Endothelial cell of umbilical vein (primary cell): ENCODE results near the gene C5orf15. TPM values are rescaled to one million over a fixed set of nuclear protein-coding genes. Genes with fewer than 3 reads are reported as not detected.

Source experiments
- BruUV-seq: library from RNA; stranded (reverse); fragments of 400-500 nt; replicated peaks from 2 replicates; lab custom pipeline; 2021; lab: Mats Ljungman, UMichigan
- CTCF ChIA-PET: fragments of 300-600, 350-600 bp; sonication (Branson Sonifier 250); formaldehyde crosslinking; loops from one replicate; lab custom pipeline; 2021; ENCODE audit warnings: antibody characterized with exemption, inconsistent platforms; lab: Charles Lee
- POLR2A ChIA-PET: fragments of 300-600, 350-600 bp; sonication (Branson Sonifier 250); formaldehyde crosslinking; loops from one replicate; lab custom pipeline; 2021; ENCODE audit warnings: antibody characterized with exemption, inconsistent platforms; lab: Charles Lee
- DNase-seq: peaks from one replicate; pipeline ENCODE4 v3.0.0-alpha.2; 2011; ENCODE audit warnings: low read depth, low spot score
- FAIRE-seq: peaks from 2 replicates; lab custom pipeline; 2011; peaks lifted over from hg19 to GRCh38; lab: Jason Lieb, UNC
- H2AFZ ChIP-seq: 2 replicates; pipeline ENCODE4 v1.6.0; 2012; ENCODE audit warnings: low read depth, low read length, control low read depth, inconsistent platforms
- H3K27ac ChIP-seq: 2 replicates; pipeline ENCODE4 v1.5.1; 2011; ENCODE audit warnings: low read depth, mild to moderate bottlenecking, control low read depth, low read length, moderate library complexity; ENCODE audit not compliant: insufficient read depth
- H3K27me3 ChIP-seq, 2 experiments: 2 replicates each; pipeline versions ENCODE4 v1.6.0 to v1.6.1; 2011; ENCODE audit warnings: low read length in 2 of 2, mixed read lengths in 1 of 2; ENCODE audit not compliant: control insufficient read depth in 2 of 2, insufficient read depth in 2 of 2
- H3K36me3 ChIP-seq, 2 experiments: 2 replicates in 1 of 2; 3 replicates in 1 of 2; pipeline ENCODE4 v1.5.1; 2011; ENCODE audit warnings: low read length in 2 of 2, mild to moderate bottlenecking in 1 of 2, moderate library complexity in 1 of 2; ENCODE audit not compliant: control insufficient read depth in 2 of 2, insufficient read depth in 2 of 2; ENCODE audit errors: extremely low read depth in 1 of 2
- H3K4me1 ChIP-seq: 3 replicates; pipeline ENCODE4 v1.5.1; 2011; ENCODE audit warnings: mild to moderate bottlenecking, low read length; ENCODE audit not compliant: control insufficient read depth, insufficient read depth; ENCODE audit errors: extremely low read depth
- H3K4me2 ChIP-seq: 2 replicates; pipeline ENCODE4 v1.6.1; 2011; ENCODE audit warnings: low read length, control low read depth, mixed read lengths; ENCODE audit not compliant: insufficient read depth
- H3K4me3 ChIP-seq, 3 experiments: fragments of 200-600 bp in 1 of 3; sonication (generic), shearing (Covaris generic) in 1 of 3; replicated peaks in 1 of 3; 2 replicates each; pipeline ENCODE4 v1.5.1; 2011 to 2016; ENCODE audit warnings: control low read depth in 3 of 3, low read length in 3 of 3, mild to moderate bottlenecking in 2 of 3, inconsistent platforms in 1 of 3, low read depth in 1 of 3, moderate library complexity in 1 of 3; ENCODE audit not compliant: insufficient read depth in 1 of 3
- H3K79me2 ChIP-seq: 2 replicates; pipeline ENCODE4 v1.6.0; 2012; ENCODE audit warnings: low read length, inconsistent platforms; ENCODE audit not compliant: control insufficient read depth, insufficient read depth
- H3K9ac ChIP-seq: replicated peaks from 2 replicates; pipeline ENCODE3; 2011; ENCODE audit warnings: low read length, control low read depth; ENCODE audit not compliant: insufficient read depth; ENCODE audit errors: extremely low read depth
- H3K9me1 ChIP-seq: replicated peaks from 3 replicates; pipeline ENCODE4 v1.6.0; 2011; ENCODE audit warnings: mild to moderate bottlenecking, low read length; ENCODE audit not compliant: control insufficient read depth, insufficient read depth; ENCODE audit errors: extremely low read depth
- H3K9me3 ChIP-seq: replicated peaks from 2 replicates; pipeline ENCODE4 v1.5.1; 2012; ENCODE audit warnings: low read length, inconsistent platforms; ENCODE audit not compliant: control insufficient read depth, insufficient read depth
- H4K20me1 ChIP-seq: replicated peaks from 2 replicates; pipeline ENCODE3; 2011; ENCODE audit warnings: mild to moderate bottlenecking, low read length; ENCODE audit not compliant: control insufficient read depth, insufficient read depth; ENCODE audit errors: extremely low read depth
- EZH2 ChIP-seq: IDR thresholded peaks from 2 replicates; pipeline ENCODE4 v1.6.1; 2012; ENCODE audit warnings: borderline replicate concordance, low read depth, mild to moderate bottlenecking, moderate library complexity, low read length, inconsistent platforms; ENCODE audit not compliant: severe bottlenecking
- FOS ChIP-seq: IDR thresholded peaks from 2 replicates; pipeline ENCODE4 v1.6.1; 2011; ENCODE audit warnings: mild to moderate bottlenecking, low read length, moderate library complexity, borderline replicate concordance; ENCODE audit not compliant: insufficient read depth
- GATA2 ChIP-seq: IDR thresholded peaks from 2 replicates; pipeline ENCODE4 v1.7.0; 2011; ENCODE audit warnings: low read depth, mild to moderate bottlenecking, moderate library complexity, mixed read lengths, low read length; ENCODE audit not compliant: insufficient read length, insufficient read depth
- JUN ChIP-seq: IDR thresholded peaks from 2 replicates; pipeline ENCODE4 v1.6.1; 2011; ENCODE audit warnings: borderline replicate concordance, low read depth; ENCODE audit not compliant: insufficient read length, insufficient read depth
- MYC ChIP-seq: IDR thresholded peaks from one replicate; pipeline ENCODE4 v1.6.1; 2011; ENCODE audit warnings: mild to moderate bottlenecking, low read depth, low read length
- POLR2A ChIP-seq: IDR thresholded peaks from 2 replicates; pipeline ENCODE4 v1.6.1; 2012; ENCODE audit warnings: low read depth, mild to moderate bottlenecking, control low read depth, low read length
- POLR2AphosphoS5 ChIP-seq: IDR thresholded peaks from 2 replicates; pipeline ENCODE4 v1.6.1; 2012; ENCODE audit warnings: low read depth, mild to moderate bottlenecking, control low read depth, low read length, moderate library complexity; ENCODE audit not compliant: insufficient read depth
- dilution Hi-C: fragments of 300-500 bp; cut with MboI; formaldehyde crosslinking; loops from one replicate; pipeline ENCODE4 v1.15.0; 2019; ENCODE audit warnings: low sequenced_read_pairs; ENCODE audit not compliant: extremely low pct_ligation_motif_present
- intact Hi-C: fragments of 100-400 bp; cut with micrococcal nuclease; formaldehyde crosslinking; loops from one replicate; pipeline ENCODE4 v1.10.0; 2022
- polyA plus RNA-seq, 4 experiments: library from polyadenylated mRNA; depleted of rRNA in 3 of 4; stranded (reverse) in 3 of 4; unstranded in 1 of 4; fragments of >200 nt; gene quantifications; 2 replicates each; pipeline versions ENCODE4 v1.2.1 to v1.2.3, GENCODE V29; 2011 to 2012; ENCODE audit warnings: missing spikeins in 1 of 4
- total RNA-seq: library from RNA; stranded (reverse); gene quantifications from 2 replicates; pipeline ENCODE4 v1.2.3, GENCODE V29; 2021
- TF ChIP-seq, protein P1 (sequence below): IDR thresholded peaks from 2 replicates; pipeline ENCODE4 v1.6.1; 2011; ENCODE audit not compliant: insufficient read depth, insufficient read length
- TF ChIP-seq, protein P2 (sequence below), 2 donors: IDR thresholded peaks; 1 replicate in 1 of 2; 2 replicates in 1 of 2; pipeline ENCODE4 v1.5.1; 2011; ENCODE audit warnings: low read length in 2 of 2, mild to moderate bottlenecking in 2 of 2, moderate library complexity in 2 of 2, control low read depth in 1 of 2, inconsistent platforms in 1 of 2, low read depth in 1 of 2; ENCODE audit not compliant: insufficient read depth in 1 of 2; ENCODE audit errors: extremely low read depth in 1 of 2

Gene C5orf15
- total and polyA plus RNA-seq, 2 donors (not counting 3 experiments of a cell fraction or from before 2014, with no cell fraction given): 25.3 to 45.4 TPM

DNA sequence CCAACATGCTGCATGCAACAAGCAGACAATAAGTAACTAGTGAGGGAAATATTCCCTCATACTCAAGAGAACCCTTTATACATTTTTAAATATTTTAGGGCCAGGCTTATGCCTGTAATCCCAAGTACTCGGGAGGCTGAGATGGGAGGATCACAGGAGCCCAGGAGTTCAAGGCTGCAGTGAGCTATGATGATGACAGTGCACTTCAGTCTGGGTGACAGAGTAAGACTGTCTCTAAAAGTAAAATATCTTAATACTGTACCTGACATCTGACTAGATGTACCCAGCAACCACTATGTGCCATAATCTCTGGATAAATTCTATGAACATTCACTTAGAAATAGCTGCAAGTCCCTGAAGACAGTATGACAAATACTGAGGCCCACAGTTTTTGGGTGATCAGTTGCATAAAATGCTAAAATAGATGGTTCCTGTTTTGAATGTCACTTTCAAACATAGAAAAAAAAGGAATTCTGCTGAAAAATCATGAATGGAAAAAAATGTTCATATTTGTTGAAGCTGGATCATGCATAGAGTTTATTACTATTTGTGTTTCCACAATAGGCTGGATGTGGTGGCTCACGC is 2.0 kb upstream of the C5orf15 start:
- H3K27ac ChIP-seq: no peak overlapping the region
- H3K9me3 ChIP-seq: no peaks in the 10 kb centered on the region
- no peaks in the 10 kb centered on the region for H4K20me1 ChIP-seq
- FAIRE-seq (no peak), DNase-seq (no peak)
- peaks cover 6% of the 10 kb centered on the region for H3K4me1 ChIP-seq
- no peak overlapping the region for H3K4me2 ChIP-seq
- H3K9me1 ChIP-seq: no peaks in the 10 kb centered on the region
- H3K9ac ChIP-seq: no peak overlapping the region
- intact Hi-C loops: no loop called here
- ChIA-PET POLR2A (no interaction called here), CTCF (interaction anchor here (1.7 to 3.4 kb wide), 3 partner anchors 8 to 69 kb away, joined by 5 to 15 read pairs (median 6); no protein-coding TSS in a partner anchor)
- H3K36me3 ChIP-seq: peaks cover 14 to 18% of the 10 kb centered on the region in 2 experiments
- H2AFZ ChIP-seq: no peak overlapping the region
- peaks cover 22% of the 10 kb centered on the region for H3K79me2 ChIP-seq
- TF ChIP-seq JUN: no peak
- TF ChIP-seq POLR2AphosphoS5: no peak
- no peak for TF ChIP-seq GATA2
- TF ChIP-seq, protein P1, sequence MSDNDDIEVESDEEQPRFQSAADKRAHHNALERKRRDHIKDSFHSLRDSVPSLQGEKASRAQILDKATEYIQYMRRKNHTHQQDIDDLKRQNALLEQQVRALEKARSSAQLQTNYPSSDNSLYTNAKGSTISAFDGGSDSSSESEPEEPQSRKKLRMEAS: no peak
- TF ChIP-seq MYC: no peak
- TF ChIP-seq EZH2: no peak
- TF ChIP-seq FOS: no peak
- TF ChIP-seq, protein P2, sequence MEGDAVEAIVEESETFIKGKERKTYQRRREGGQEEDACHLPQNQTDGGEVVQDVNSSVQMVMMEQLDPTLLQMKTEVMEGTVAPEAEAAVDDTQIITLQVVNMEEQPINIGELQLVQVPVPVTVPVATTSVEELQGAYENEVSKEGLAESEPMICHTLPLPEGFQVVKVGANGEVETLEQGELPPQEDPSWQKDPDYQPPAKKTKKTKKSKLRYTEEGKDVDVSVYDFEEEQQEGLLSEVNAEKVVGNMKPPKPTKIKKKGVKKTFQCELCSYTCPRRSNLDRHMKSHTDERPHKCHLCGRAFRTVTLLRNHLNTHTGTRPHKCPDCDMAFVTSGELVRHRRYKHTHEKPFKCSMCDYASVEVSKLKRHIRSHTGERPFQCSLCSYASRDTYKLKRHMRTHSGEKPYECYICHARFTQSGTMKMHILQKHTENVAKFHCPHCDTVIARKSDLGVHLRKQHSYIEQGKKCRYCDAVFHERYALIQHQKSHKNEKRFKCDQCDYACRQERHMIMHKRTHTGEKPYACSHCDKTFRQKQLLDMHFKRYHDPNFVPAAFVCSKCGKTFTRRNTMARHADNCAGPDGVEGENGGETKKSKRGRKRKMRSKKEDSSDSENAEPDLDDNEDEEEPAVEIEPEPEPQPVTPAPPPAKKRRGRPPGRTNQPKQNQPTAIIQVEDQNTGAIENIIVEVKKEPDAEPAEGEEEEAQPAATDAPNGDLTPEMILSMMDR (IDR thresholded peaks at IDR 0.05; ENCODE audit: extremely low read depth in 1 of 2, insufficient read depth in 1 of 2, low read depth in 1 of 2, low read length in 2 of 2): no peak
- TF ChIP-seq POLR2A: no peak
- dilution Hi-C loops: no loop called here
- BruUV-seq: no TSS peak
- no peak overlapping the region for H3K4me3 ChIP-seq
- no peaks in the 10 kb centered on the region for H3K27me3 ChIP-seq
